Activated T-helper 2 cell treated with anti-CD3 and anti-CD28 coated beads, Interferon-gamma antibody, Interleukin-2, Interleukin-4, amounts not matched to agents 10 μg/mL and 5 μg/mL and 100 μg/mL, durations not matched to agents 14 hours and 24 hours and 36 hours (primary cell): ENCODE measurements around the gene STX1A. TPM values are rescaled to one million over a fixed set of nuclear protein-coding genes. Genes with fewer than 3 reads are reported as not detected.

Experiments used
- DNase-seq: peaks from one replicate; pipeline ENCODE4 v3.0.0; 2021; ENCODE audit warnings: low spot score
- H3K27ac Mint-ChIP-seq: one replicate; pipeline ENCODE4 v1.8.0; 2021; ENCODE audit warnings: mixed read lengths
- H3K27me3 Mint-ChIP-seq: one replicate; pipeline ENCODE4 v1.8.0; 2021; ENCODE audit warnings: low read depth, mixed read lengths
- H3K36me3 Mint-ChIP-seq: one replicate; pipeline ENCODE4 v1.8.0; 2021; ENCODE audit warnings: low read depth, mixed read lengths
- H3K4me1 Mint-ChIP-seq: one replicate; pipeline ENCODE4 v1.8.0; 2021; ENCODE audit warnings: low read depth, mixed read lengths
- H3K4me3 Mint-ChIP-seq: one replicate; pipeline ENCODE4 v1.8.0; 2021; ENCODE audit warnings: low read depth, mild to moderate bottlenecking, moderate library complexity, mixed read lengths
- H3K9me3 Mint-ChIP-seq: one replicate; pipeline ENCODE4 v1.8.0; 2021; ENCODE audit warnings: mixed read lengths
- intact Hi-C: fragments of 100-400 bp; cut with micrococcal nuclease; formaldehyde crosslinking; loops from one replicate; pipeline ENCODE4 v1.15.1; 2023
- total RNA-seq: library from RNA; stranded (reverse); gene quantifications from 2 replicates; pipeline ENCODE4 v1.2.3, GENCODE V29; 2022

The STX1A gene
- total RNA-seq, 1 donor from 2014 or later = 17.2 TPM

- intact Hi-C loops = no loop called here
- peaks cover 5% of the 10 kb centered on the region for H3K4me1 Mint-ChIP-seq
- H3K4me3 Mint-ChIP-seq = no peak overlapping the region
- peaks cover 3% of the 10 kb centered on the region for H3K27me3 Mint-ChIP-seq
- peaks cover 2% of the 10 kb centered on the region for H3K36me3 Mint-ChIP-seq
- no peaks in the 10 kb centered on the region for H3K9me3 Mint-ChIP-seq
- H3K27ac Mint-ChIP-seq = no peak overlapping the region
- no peak for DNase-seq
Measured at GRCh38 chr7:73741600-73741999, 22.1 kb upstream of the STX1A start.

DNA sequence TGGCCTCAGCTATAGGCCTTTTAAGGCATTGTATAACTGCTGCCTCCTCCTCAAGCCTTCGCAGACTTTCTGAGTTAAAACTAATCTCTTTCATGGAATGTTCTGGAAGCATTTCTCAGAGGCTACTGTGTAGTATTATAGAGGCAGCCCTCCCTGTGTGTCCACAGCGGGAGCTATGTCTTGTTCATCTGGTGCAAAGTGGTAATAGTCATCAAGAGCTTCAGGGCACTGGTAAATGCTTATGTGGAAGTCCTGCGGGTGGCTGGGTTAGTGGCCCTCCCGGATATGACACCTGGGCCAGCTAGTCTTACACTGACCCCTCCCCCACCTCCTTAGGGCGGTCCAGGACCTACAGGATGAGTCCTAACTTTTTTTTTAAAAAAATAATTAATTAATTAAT is 21.3 kb upstream of the STX1A start:
- peaks cover 6% of the 10 kb centered on the region for H3K36me3 Mint-ChIP-seq
- H3K27ac Mint-ChIP-seq = no peak overlapping the region
- peak overlapping the region; percentile 33 for H3K4me3 Mint-ChIP-seq
- no peaks in the 10 kb centered on the region for H3K9me3 Mint-ChIP-seq
- intact Hi-C loops = no loop called here
- peaks cover 5% of the 10 kb centered on the region for H3K4me1 Mint-ChIP-seq
- H3K27me3 Mint-ChIP-seq = peaks cover 3% of the 10 kb centered on the region
- DNase-seq = no peak

GRCh38 chr7:73740212-73740611 is 20.7 kb upstream of the STX1A start:
- H3K9me3 Mint-ChIP-seq = no peaks in the 10 kb centered on the region
- intact Hi-C loops = no loop called here
- DNase-seq = no peak
- peaks cover 3% of the 10 kb centered on the region for H3K27me3 Mint-ChIP-seq
- peaks cover 5% of the 10 kb centered on the region for H3K4me1 Mint-ChIP-seq
- H3K36me3 Mint-ChIP-seq = peaks cover 6% of the 10 kb centered on the region
- peak overlapping the region; percentile 33 for H3K4me3 Mint-ChIP-seq
- no peak overlapping the region for H3K27ac Mint-ChIP-seq

DNA sequence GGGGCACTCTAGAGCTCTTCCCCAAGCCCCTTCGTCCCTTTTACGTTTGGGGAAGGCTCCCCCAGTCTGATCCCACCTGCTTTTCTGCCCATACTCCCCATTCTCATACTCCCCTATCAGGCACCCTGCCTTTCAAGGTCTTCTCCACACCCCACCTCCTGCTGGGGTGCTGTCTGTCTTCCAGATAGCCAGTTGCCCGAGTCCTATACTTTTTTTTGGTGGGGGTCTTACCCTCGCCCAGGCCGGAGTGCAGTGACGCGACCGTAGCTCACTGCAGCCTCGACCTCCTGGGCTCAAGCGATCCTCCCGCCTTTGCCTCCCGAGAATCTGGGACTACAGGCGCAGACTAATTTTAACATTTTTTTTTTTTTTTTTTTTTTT is 19.9 kb upstream of the STX1A start:
- Mint-ChIP-seq H3K27ac (peak overlapping the region; percentile 71), H3K4me1 (peaks cover 10% of the 10 kb centered on the region), H3K9me3 (no peaks in the 10 kb centered on the region), H3K27me3 (peaks cover 3% of the 10 kb centered on the region), H3K36me3 (peaks cover 6% of the 10 kb centered on the region), H3K4me3 (peak overlapping the region; percentile 93)
- no peak for DNase-seq
- intact Hi-C loops = loop anchor here (2.0 kb wide), 1 partner anchor 343 kb away; the partner anchor contains the start of gene LIMK1

- H3K9me3 Mint-ChIP-seq = no peaks in the 10 kb centered on the region
- intact Hi-C loops = loop anchor here (1.0 to 2.0 kb wide), 6 partner anchors 20 to 344 kb away; partner anchors contain the start of genes BAZ1B, LIMK1, METTL27 and TBL2
- DNase-seq = peak; percentile 97
- H3K4me1 Mint-ChIP-seq = peaks cover 10% of the 10 kb centered on the region
- H3K27ac Mint-ChIP-seq = peak within 1 kb of the TSS; percentile 92
- H3K36me3 Mint-ChIP-seq = peaks cover 6% of the 10 kb centered on the region
- H3K27me3 Mint-ChIP-seq = peaks cover 3% of the 10 kb centered on the region
- H3K4me3 Mint-ChIP-seq = peak within 1 kb of the TSS; percentile 93
Measured at GRCh38 chr7:73738612-73739386, 19.3 kb upstream of the STX1A start, which contains the start of gene ABHD11. Gene ABHD11, minus strand, starts transcription at chr7:73738802. Its CDS starts 32 bp downstream, at chr7:73738770.

GRCh38 chr7:73738220-73738611 is 18.7 kb upstream of the STX1A start:
- Mint-ChIP-seq H3K27ac (peak overlapping the region; percentile 92), H3K4me3 (peak overlapping the region; percentile 93), H3K9me3 (no peaks in the 10 kb centered on the region), H3K27me3 (peaks cover 1% of the 10 kb centered on the region), H3K4me1 (peaks cover 10% of the 10 kb centered on the region), H3K36me3 (peaks cover 6% of the 10 kb centered on the region)
- intact Hi-C loops = loop anchor here (1.0 to 2.0 kb wide), 6 partner anchors 20 to 345 kb away; partner anchors contain the start of genes BAZ1B, LIMK1, METTL27 and TBL2
- DNase-seq = peak; percentile 41

DNA sequence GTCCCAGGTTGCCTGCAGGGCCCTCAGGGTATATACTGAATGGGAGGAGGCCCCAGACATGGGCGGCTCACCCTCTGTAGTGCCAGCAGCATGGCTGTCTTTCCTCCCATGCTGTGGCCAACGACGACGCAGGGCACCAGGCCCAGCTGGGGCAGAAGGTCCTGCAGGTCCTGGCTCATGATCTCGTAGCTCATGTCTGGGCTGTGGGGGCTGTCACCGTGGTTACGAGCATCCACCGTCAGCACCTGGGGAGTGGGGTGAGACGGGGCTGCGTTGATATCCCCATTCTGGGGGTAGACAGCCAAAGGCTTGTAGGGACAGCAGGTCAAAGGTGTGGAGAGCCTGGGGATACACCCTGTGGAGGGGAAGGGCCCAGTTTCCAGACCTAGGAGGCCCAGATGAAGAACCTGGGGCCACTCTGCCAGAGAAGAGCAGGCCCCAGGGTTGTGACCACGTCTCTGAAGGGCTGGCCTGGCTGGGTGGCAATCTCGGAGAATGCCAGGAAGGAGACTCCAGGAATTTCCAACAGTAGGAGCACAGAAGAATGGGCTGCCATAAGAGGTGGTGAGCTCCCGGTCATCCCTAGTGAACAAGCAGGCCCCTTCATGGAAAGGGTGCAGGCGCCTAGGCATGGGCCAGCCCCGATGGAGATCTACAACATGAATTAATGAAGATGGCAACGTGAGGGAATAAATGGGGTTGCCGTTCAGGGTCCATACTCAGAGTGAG is 18.2 kb upstream of the STX1A start:
- H3K27ac Mint-ChIP-seq = peak overlapping the region; percentile 92
- no peak for DNase-seq
- intact Hi-C loops = loop anchor here (1.0 to 2.0 kb wide), 6 partner anchors 19 to 345 kb away; partner anchors contain the start of genes BAZ1B, LIMK1, METTL27 and TBL2
- no peaks in the 10 kb centered on the region for H3K27me3 Mint-ChIP-seq
- H3K9me3 Mint-ChIP-seq = no peaks in the 10 kb centered on the region
- peak overlapping the region; percentile 93 for H3K4me3 Mint-ChIP-seq
- H3K4me1 Mint-ChIP-seq = peaks cover 10% of the 10 kb centered on the region
- H3K36me3 Mint-ChIP-seq = peaks cover 6% of the 10 kb centered on the region

DNA sequence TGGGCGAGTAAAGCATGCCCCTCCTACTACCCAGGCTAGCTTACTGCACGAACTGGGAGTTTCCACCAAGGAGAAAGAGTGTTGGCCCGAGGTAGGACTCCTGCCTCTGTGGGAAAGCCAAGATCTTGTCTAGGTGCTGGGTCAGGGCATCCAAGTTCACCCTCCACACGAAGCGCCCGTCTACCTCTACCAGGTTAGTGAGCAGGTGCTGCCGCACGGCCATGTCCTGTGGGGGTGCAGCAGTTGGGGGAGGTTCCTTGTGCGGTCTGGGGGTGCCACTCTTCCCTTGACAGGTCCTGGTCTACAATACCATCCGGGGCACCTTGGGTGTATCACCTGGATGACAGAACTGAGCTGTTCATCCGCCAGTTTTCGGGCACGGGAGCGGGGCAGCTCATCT is 17.4 kb upstream of the STX1A start:
- peak overlapping the region; percentile 93 for H3K4me3 Mint-ChIP-seq
- H3K4me1 Mint-ChIP-seq = peaks cover 10% of the 10 kb centered on the region
- H3K27me3 Mint-ChIP-seq = no peaks in the 10 kb centered on the region
- no peaks in the 10 kb centered on the region for H3K9me3 Mint-ChIP-seq
- H3K36me3 Mint-ChIP-seq = peaks cover 6% of the 10 kb centered on the region
- no peak overlapping the region for H3K27ac Mint-ChIP-seq
- DNase-seq = no peak
- intact Hi-C loops = no loop called here

GRCh38 chr7:73735528-73735905 is 16.0 kb upstream of the STX1A start:
- Mint-ChIP-seq H3K4me3 (no peak overlapping the region), H3K4me1 (peaks cover 10% of the 10 kb centered on the region), H3K36me3 (peaks cover 6% of the 10 kb centered on the region), H3K27ac (no peak overlapping the region), H3K9me3 (no peaks in the 10 kb centered on the region), H3K27me3 (peaks cover under 1% of the 10 kb centered on the region)
- no peak for DNase-seq
- intact Hi-C loops = loop anchor here (2.0 kb wide), 1 partner anchor 129 kb away; no protein-coding TSS in a partner anchor

- DNase-seq = peak; percentile 72
- Mint-ChIP-seq H3K27ac (peak overlapping the region; percentile 1), H3K4me1 (peaks cover 10% of the 10 kb centered on the region), H3K9me3 (no peaks in the 10 kb centered on the region), H3K4me3 (no peak overlapping the region), H3K36me3 (peaks cover 6% of the 10 kb centered on the region), H3K27me3 (peaks cover 3% of the 10 kb centered on the region)
- intact Hi-C loops = loop anchor here (2.0 kb wide), 1 partner anchor 128 kb away; no protein-coding TSS in a partner anchor
Measured at GRCh38 chr7:73734619-73735527, 15.4 kb upstream of the STX1A start.

DNA sequence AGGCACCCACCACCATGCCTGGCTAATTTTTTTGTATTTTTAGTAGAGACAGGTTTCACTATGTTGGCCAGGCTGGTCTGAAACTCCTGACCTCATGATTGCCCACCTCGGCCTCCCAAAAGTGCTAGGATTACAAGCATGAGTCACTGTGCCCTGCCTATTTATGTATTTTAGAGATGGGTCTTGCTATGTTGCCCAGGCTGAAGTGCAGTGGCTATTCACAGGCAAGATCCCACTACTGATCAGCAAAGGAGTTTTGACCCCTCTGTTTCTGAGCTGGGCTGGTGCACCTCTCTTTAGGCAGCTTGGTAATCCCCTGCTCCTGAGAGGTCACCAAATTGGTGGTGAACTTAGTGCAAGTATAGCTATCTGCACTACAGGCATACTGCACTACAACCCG is 12.9 kb upstream of the STX1A start:
- DNase-seq = no peak
- Mint-ChIP-seq H3K36me3 (peaks cover 6% of the 10 kb centered on the region), H3K4me3 (no peak overlapping the region), H3K27ac (no peak overlapping the region), H3K9me3 (no peaks in the 10 kb centered on the region), H3K27me3 (peaks cover 6% of the 10 kb centered on the region), H3K4me1 (peaks cover 5% of the 10 kb centered on the region)
- intact Hi-C loops = no loop called here

DNA sequence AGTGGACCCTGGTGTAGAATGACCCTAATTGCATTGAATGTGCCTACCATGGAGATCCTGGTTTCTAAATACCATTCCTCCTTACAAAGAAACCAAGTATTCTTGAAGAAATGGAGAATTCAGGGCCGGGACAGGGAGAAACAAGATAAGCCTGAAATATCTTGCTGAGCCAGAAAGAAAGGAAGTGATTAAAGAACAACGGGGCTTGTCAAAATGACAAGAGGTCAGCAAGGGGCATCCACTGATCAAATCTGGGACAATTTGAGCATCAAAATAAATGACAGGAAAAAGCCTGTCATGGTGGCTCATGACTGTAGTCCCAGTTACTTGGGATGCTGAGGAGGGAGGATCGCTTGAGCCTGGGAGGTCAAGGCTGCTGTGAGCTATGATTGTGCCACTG is 11.0 kb upstream of the STX1A start:
- Mint-ChIP-seq H3K36me3 (no peaks in the 10 kb centered on the region), H3K4me3 (no peak overlapping the region), H3K27ac (no peak overlapping the region), H3K9me3 (no peaks in the 10 kb centered on the region), H3K27me3 (peaks cover 6% of the 10 kb centered on the region), H3K4me1 (peaks cover 5% of the 10 kb centered on the region)
- no peak for DNase-seq
- intact Hi-C loops = no loop called here
